Stimulated activated CD8-positive, alpha-beta memory T cell treated with anti-CD3 and anti-CD28 coated beads, Interleukin-12 subunit alpha, Interleukin-12 subunit beta, amount 100 ng/mL, for 1 hour (primary cell): ENCODE data around the gene LUC7L3.
"Not testable (repeated sequence)": the region's sequence is repeated elsewhere in the genome, so short reads cannot be mapped to it uniquely, and the experiment has no call there.

ENCODE experiments used
- DNase-seq: peaks from one replicate; pipeline ENCODE4 v3.0.0-alpha.2; 2020; ENCODE audit warnings: low read depth

The LUC7L3 gene

GRCh38 chr17:50686494-50687199 is 32.8 kb upstream of the LUC7L3 start:
- DNase-seq: no peak

DNA sequence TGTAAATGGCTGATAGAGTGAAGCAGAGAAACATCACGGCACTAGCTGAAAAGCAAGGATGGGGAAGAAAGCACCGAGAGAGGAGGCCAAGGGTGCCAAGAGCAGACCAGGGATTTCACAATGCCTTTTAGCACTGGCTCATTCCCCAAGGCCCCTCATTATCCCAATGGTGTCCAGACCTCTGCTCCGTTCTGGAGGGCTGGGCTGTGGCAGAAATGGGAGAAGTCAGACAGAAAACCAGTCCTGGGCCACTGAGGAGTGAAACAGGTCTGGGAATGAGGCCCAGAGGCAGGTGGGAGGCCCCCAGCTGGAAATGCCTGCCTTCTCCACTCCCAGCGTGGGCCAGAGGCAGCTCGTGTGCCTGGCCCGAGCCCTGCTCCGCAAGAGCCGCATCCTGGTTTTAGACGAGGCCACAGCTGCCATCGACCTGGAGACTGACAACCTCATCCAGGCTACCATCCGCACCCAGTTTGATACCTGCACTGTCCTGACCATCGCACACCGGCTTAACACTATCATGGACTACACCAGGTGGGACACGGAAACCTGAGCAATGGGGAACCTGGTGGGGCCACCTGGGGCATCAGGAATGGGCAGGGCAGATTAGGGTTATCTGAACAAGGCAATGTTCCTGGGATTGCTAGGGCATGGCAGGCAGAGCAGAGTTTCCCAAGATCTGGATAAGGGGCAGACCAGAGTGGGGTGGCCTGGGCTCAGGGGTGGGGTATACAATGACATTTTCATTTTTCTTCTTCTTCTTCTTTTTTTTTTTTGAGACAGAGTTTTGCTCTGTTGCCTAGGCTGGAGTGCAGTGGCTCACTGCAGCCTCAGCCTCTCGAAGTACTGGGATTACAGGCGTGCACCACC is 32.0 kb upstream of the LUC7L3 start:
- no peak for DNase-seq

- DNase-seq: no peak
These were observed 31.2 kb upstream of the LUC7L3 start for GRCh38 chr17:50688245-50688644.

DNA sequence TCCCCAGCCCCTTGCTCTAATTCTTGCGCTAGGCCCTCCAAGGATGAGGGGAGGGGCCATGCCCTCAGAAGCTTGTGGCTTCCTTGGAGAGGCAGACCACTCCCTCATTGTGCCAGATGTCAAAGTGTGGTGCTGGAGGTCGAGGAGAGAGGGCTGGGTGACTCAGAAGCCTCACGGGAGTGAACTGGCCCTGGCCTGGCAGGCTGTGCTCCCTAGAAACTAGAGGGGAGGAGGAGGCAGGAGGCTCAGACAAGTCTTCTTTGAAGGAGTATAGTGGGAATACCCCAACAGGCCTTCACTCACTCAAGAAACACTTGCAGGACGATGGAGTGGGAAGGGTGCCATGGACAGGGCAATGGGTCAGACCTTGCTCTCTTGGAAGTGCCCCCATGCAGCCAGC is 30.2 kb upstream of the LUC7L3 start:
- DNase-seq: no peak

DNA sequence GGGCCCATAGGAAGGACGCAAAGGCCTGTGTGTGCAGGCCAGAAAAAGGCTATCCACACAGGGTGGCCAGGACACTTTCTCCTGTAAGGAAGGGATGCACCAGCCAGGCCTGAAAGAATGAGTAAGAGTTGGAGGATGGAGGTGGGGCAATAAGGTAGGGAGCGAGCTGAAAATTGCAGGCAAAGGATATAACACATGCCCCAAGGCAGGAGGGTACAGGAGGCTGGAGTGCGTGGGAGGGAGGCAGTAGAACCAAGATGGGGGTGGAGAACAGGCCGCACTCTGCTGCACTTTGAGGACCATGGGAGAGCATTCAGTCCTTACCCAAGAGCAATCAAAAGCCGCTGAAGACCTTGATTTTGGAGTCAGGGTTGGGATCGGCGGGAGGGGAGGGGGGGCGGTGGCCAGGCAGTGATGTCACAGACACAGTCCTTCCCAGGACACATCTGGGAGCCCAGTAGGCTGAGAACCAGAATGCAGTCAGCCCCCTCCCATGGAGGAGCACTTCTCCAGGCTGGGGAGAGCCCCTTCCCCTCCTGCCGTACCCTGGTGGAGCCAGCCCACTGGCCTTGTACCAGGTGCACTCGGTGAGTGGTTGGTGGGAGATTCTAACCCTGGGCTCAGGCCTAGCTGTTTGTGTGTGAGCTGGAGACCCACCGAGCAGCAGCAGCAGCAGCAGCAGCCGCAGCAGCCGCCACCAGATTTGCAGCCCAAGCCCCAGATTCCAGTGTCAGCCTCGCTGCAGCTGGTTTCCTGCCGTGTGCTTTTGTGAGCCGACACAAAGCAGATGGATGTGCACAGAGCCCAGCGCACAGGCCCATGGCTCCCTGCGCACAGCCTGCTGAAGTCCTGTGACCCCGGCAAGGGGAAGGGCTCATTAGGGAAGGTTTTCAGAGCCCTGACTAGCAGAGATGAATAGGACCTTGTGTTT is 29.2 kb upstream of the LUC7L3 start:
- DNase-seq: no peak

DNA sequence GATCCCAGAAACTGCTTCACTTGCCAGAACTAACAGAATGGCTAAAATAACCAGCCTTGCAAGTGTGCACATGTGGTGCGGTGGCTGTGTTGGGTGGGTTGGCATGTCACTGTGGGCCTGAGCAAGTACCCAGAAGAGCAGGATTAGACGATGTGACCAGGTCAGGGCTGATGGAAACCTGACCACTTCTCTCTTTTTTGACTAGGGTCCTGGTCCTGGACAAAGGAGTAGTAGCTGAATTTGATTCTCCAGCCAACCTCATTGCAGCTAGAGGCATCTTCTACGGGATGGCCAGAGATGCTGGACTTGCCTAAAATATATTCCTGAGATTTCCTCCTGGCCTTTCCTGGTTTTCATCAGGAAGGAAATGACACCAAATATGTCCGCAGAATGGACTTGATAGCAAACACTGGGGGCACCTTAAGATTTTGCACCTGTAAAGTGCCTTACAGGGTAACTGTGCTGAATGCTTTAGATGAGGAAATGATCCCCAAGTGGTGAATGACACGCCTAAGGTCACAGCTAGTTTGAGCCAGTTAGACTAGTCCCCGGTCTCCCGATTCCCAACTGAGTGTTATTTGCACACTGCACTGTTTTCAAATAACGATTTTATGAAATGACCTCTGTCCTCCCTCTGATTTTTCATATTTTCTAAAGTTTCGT is 28.4 kb upstream of the LUC7L3 start:
- no peak for DNase-seq

GRCh38 chr17:50691550-50692447 is 27.6 kb upstream of the LUC7L3 start:
- DNase-seq: no peak

GRCh38 chr17:50692448-50693035 is 26.9 kb upstream of the LUC7L3 start:
- DNase-seq: no peak

DNA sequence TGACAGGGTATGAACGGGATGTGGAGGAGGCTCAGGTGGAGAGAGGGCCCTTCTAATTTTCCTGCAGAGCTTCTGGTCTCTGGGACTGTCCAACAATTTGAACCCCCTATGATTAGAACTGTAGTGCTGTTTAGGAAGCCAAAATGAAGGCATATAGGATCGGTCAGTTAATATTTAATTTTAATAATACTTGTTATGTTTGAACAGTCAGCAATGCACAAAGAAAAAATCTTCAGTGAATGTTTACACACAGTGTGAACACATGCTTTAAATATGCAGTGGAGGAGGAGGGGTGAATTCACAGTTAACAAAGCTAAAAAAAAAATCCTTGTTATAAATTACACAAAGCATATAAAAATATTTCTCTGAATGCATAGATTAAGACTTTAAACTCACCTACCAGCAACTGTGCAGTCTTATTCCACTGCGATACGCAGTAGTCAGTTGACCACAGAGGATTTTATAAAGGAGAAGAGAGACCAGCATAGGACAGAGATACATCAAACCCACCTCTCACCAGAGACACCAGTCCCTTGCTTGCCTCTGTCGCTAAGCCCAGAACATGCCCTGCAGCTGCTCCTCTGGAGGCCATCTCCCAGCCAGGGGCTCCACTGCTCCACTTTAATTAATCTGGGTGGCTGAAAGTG is 26.2 kb upstream of the LUC7L3 start:
- no peak for DNase-seq

- DNase-seq: no peak
These were observed 23.0 kb upstream of the LUC7L3 start for GRCh38 chr17:50696365-50696879.

DNA sequence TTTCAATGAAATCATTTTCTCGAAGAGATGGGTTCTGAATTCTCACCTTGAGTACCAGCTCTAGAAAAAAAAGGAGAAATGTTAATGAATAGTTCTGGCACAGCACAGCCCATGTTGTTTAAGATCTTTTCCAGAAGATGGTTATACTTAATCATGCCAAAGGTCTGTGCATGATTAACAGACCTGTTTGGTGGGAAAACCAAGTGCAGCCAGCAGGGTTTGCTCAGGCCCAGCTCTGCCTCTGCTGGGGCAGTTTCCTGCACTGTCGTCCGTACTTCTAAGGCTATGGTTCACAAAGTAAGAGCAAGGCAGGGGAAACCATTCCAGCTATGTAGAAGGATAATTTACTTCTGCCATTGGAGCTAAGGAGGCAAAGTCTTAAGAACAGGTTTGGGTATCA is 22.3 kb upstream of the LUC7L3 start:
- no peak for DNase-seq

- no peak for DNase-seq
These were observed 21.6 kb upstream of the LUC7L3 start for GRCh38 chr17:50697663-50698272.

DNA sequence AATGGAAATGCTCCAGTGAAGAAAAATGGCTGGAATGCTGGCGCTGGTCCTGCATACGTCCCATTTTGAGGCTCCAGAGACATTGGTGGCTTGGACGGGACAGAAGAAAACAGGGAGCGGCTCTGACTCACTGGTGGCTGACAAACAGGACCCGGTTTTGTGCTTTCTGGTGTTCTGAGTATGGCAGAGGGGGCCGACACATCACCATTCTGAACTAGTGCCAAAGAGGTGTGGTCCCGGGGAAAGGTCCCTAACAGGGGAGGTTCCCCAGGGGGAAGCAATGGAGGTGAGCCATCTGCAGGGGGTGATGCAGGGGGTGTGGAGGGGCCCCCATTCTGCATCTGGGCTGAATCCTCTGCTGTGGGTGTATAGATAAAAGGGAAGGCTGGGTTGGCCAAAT is 20.0 kb upstream of the LUC7L3 start:
- no peak for DNase-seq

- no peak for DNase-seq
These were observed 16.2 kb upstream of the LUC7L3 start for GRCh38 chr17:50703162-50703561.

DNA sequence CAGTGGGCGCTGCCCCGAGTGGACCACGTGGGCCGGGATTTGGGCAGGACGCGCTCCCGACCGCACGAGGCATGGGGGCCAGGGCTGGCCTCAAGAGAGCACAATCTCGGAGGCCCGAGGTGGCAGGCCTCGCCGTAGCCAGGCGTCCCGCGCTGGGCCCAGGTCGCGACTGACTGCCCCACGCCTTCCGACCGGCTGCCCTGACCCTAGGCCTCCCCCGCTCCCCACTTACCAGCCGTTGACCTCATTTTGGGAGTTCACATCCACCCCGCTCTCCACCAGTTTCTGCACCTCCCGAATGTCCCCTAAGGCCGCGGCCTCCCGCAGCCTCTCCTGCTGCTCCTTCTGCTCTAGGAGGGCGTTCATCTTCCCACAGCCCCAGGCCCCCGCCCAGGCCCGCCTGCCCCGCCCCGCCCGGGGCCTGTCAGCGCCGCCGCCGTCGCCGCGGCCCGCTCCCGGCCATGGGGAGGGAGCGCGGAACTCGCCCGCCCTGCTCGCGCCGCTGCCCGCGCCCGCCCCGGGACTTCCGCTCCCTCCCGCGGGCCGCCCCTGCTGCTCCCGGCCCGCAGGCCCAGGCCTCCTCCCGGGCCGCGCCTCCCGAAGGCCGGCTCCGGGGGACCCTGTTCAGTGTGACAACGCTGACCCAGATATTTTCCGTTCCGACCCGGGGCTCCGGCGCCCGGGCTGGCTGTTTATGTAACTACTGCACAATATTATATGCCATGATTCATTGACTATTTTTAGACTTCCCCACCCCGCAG is 11.9 kb upstream of the LUC7L3 start, which contains the start of gene ANKRD40:
Gene ANKRD40, minus strand, starts transcription at position 626 of the 761 bp plus-strand sequence. Its CDS starts 260 bp downstream, at position 366.
- DNase-seq: peak; percentile 81

DNA sequence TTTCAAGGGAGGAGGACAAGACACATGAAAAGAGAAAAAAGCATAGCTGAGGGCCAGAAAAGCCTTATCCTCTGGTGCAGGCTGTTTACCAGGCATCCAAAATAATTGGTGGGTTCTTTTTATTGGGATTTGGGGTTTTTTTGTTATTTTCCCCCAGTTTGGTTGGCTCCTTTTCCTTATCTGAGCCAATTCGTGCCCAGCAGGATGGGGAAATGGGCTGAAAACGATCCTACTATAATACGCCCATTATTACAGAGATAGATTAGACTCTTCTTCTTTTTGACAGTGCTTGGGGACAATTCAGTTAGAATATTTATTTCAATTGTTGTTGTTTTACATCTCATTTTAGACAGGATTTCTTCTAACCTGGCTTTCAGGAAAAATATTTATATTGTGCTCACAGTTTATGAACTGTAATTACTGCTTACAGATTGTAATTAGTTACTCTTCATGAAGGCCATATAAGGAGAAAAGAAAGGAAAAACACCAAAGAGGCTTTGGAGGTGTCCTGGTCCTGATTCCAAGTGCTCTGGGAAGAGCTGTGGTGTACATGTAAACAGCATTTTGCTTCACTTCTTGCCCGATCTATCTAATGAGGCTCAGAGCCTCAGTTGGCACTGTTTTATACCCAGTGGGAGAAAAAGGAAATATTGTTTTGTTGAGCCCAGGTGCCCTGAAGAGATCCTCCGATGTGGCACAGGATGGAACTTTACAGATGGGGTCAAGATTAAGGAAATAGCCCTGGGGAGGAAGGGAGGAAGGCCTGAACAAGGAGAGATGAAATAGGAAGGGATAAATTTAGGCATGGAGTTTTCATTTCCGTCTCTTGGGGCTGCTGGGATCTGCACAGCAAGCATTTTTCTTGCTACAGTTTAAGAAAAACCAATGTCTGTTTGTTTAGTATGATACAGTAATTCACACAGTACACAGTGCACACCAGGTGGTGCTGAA is 11.1 kb upstream of the LUC7L3 start:
- DNase-seq: no peak

GRCh38 chr17:50709053-50709452 is 10.3 kb upstream of the LUC7L3 start:
- DNase-seq: not testable (repeated sequence)
